ENCODE data around the gene KCNH2.

Gene KCNH2

DNA sequence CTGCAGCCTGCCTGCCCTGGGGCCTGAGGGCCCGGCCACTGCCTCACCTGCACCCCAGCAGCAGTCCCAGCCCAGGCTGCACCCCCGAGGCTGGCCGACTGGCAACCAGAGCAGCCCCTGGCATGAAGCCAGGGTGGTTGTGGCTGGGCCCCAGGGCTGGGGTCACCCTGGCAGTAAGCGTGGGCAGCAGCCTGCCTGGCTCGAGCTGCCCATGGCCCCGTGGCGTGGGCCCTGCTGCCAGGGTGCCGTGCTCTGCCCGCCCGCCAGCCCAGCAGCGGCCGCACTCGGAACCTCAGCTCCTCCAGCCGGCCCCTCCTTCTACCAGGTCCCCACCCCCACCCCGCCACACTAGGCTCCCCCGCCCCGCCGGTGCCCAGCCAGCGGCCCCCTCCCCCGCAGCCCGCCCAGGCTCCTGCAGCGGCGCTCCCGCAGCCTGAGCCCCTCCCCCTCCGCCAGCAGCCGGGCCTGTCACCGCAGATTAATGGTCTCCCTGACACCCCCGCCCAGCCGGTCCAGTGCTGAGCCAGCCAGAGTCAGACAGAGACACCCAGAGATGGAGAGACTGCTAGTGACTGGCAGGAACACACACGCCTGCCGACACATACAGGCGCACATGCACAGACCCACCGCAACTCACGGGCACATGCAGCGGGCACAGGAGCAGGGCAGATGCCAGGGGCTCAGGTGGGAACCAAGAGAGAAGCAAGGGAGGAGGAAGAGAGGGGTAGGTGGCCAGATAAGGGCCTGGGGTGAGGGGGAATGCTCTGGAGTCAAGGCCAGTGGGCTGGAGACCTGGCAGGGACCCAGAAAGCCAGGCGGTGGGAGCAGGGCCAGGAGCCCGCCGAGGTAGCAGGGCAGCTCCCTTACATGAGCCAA, 22.4 kb downstream of the KCNH2 start:
- DNase-seq (ENCODE audit: low read depth): no peak
- TF ChIP-seq, protein P1, sequence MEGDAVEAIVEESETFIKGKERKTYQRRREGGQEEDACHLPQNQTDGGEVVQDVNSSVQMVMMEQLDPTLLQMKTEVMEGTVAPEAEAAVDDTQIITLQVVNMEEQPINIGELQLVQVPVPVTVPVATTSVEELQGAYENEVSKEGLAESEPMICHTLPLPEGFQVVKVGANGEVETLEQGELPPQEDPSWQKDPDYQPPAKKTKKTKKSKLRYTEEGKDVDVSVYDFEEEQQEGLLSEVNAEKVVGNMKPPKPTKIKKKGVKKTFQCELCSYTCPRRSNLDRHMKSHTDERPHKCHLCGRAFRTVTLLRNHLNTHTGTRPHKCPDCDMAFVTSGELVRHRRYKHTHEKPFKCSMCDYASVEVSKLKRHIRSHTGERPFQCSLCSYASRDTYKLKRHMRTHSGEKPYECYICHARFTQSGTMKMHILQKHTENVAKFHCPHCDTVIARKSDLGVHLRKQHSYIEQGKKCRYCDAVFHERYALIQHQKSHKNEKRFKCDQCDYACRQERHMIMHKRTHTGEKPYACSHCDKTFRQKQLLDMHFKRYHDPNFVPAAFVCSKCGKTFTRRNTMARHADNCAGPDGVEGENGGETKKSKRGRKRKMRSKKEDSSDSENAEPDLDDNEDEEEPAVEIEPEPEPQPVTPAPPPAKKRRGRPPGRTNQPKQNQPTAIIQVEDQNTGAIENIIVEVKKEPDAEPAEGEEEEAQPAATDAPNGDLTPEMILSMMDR (IDR thresholded peaks at IDR 0.05; ENCODE audit: insufficient read depth, low read depth, low read length, missing control alignments): no peak
- H3K4me3 ChIP-seq (ENCODE audit: low read length): no peak overlapping the region

DNA sequence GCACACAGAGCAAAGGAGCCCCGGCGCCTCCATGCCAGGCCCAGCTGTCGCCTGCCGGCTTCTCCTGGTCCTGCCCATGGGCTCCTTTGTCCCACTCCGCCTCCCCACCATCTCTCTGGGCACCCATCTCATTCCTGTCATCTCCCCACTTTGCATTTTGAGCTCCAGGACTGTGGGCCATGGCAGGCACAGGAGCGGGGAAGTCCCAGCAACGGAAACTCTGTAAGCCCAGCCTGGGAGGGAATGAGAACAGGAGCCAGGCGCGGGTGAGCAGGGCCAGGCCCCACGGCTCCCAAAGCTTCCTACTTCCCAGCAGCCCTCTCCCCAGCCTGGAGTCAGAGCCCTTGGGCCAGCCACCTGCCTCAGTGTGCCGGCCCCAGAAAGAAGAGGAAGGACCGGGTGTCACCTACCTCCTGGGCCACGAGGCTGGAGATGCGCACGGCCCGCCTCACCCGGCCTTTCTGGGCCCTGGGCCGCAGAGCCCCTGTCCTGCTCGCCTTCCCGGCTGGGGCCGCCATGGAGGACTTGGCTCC, 23.1 kb downstream of the KCNH2 start:
- TF ChIP-seq, protein P1 (IDR thresholded peaks at IDR 0.05; ENCODE audit: insufficient read depth, low read depth, low read length, missing control alignments): no peak
- H3K4me3 ChIP-seq (ENCODE audit: low read length): no peak overlapping the region
- no peak for DNase-seq (ENCODE audit: low read depth)

DNA sequence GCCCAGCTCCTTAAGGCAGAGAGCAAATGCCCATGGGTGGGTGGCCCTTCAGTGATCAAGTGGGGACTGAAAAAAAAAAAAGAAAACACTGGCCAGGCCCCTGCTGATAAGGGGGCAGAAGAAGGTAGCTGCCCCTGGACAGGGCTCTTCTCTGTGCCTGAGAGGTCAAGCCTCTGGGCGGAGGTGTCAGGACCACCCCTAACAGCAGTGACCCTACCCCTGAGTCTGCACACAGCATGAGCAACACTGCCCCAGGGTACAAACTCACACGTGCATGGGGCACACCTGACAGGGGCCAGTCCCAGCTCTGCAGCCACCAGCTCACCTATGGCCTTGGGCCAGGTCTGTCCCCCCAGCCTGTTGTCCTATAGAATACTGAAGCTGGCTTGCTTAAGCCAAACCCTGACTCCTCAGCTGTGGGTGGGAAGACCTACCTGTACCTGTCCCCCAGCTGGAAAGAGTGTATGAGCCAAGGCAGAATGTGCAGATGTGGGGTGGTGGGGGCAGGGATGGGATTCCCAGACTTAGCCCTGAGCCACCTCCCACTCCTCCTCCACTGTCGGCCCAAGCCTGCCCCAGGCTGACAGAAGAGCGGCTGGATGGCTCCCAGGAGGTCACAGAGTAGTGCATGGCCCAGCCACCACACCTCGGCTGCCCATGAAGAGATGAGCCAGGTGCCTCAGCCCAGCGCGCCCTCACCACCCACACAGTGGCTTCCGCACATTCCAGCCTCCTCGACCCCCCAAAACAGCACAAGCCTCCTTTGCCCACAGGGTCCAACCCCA, 23.7 kb downstream of the KCNH2 start:
- H3K4me3 ChIP-seq (ENCODE audit: low read length): no peak overlapping the region
- no peak for DNase-seq (ENCODE audit: low read depth)
- TF ChIP-seq, protein P1 (IDR thresholded peaks at IDR 0.05; ENCODE audit: insufficient read depth, low read depth, low read length, missing control alignments): no peak

DNA sequence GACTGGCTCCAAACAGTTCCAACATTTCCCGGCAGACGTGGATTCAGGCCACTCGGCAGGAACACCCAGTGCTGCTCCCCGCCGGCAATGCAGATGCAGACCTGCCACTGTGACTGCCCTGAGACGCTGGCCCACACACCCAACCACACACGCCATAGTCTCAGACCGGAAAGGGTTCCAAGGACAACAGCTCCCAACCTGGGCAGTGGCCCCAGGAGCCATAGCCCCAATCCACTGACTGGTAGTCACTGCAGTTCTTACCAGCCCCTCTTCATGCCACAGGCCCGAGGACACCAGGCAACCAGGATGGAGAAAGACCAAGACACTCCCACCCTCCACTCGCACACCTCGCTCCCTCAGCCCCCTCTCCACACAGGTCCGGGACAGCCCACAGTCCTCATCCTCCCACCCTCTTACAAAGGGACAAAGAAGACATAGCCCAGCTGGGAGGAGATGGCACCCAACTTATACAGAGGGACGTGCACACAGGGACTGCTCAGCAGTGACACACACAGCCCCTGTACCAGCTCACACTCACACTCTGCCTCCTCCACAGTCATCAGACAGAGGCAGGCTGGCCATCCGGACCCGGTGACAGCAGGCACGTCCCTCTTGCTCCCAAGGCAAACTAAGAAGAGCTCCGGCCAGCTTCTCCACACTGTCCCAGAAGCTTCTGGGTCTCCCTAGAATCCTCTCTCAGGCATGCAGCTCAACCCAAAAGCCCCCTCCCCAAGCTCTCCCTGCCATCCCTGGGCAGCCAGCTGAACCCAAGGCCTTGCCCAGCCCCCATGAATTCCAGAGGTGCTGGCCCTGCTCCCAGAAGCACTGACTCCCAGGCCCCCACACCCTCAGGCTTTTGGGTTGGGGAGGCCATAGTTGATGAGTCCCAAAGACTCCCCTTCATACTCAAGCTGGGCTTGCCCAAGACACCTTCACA, 24.8 kb downstream of the KCNH2 start:
- no peak overlapping the region for H3K4me3 ChIP-seq (ENCODE audit: low read length)
- no peak for DNase-seq (ENCODE audit: low read depth)
- TF ChIP-seq, protein P1 (IDR thresholded peaks at IDR 0.05; ENCODE audit: insufficient read depth, low read depth, low read length, missing control alignments): no peak

DNA sequence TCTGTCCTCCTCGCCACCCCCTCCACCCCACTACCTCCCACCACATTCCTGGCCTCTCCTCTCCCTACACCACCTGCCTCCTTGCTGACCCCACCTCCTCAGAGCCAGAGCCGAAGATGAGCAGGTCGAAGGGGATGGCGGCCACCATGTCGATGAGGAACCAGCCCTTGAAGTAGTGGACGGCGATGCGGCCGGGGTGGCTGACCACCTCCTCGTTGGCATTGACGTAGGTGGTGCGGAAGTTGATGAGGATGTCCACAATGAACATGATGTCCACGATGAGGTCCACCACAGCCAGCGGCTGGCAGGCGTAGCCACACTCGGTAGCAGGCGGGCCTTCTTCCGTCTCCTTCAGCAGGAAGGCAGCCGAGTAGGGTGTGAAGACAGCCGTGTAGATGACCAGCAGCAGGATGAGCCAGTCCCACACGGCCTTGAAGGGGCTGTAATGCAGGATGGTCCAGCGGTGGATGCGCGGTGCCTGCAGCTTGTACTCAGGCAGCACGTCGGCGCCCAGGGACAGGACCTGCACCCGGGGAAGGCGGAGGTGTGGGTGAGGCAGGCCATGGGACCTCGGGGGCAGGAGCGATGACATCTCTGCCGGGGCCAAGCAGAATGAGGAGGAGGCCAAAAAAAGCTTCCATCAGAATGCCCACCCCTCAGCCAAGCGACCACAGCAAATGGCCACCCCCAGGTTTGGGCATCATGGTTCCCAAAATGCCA, 25.6 kb downstream of the KCNH2 start:
- no peak for DNase-seq (ENCODE audit: low read depth)
- TF ChIP-seq, protein P1 (IDR thresholded peaks at IDR 0.05; ENCODE audit: insufficient read depth, low read depth, low read length, missing control alignments): no peak

DNA sequence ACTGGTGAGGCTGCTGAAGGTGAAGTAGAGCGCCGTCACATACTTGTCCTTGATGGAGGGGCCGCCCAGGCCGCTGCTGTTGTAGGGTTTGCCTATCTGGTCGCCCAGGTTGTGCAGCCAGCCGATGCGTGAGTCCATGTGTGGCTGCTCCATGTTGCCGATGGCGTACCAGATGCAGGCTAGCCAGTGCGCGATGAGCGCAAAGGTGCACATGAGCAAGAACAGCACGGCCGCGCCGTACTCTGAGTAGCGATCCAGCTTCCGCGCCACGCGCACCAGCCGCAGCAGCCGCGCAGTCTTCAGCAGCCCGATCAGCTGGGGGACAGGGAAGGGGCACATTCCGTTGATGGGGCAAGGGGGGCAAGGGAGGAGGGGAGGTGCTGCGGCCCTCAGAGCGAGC, 26.6 kb downstream of the KCNH2 start:
- TF ChIP-seq, protein P1 (IDR thresholded peaks at IDR 0.05; ENCODE audit: insufficient read depth, low read depth, low read length, missing control alignments): no peak
- no peak overlapping the region for H3K4me3 ChIP-seq (ENCODE audit: low read length)
- DNase-seq (ENCODE audit: low read depth): no peak

More for the DNA sequence above, 25.6 kb downstream of the KCNH2 start:
- H3K4me3 ChIP-seq (ENCODE audit: low read length): no peak overlapping the region
